B cell (primary cell): Measurements from ENCODE around the gene CDKAL1. TPM values are rescaled to one million over a fixed set of nuclear protein-coding genes. Genes with fewer than 3 reads are reported as not detected.
"Not testable (repeated sequence)": the region's sequence is repeated elsewhere in the genome, so short reads cannot be mapped to it uniquely, and the experiment has no call there.

Source experiments
- ATAC-seq: fragments of 200-7000 bp; cut with Tn5 transposase; one replicate; pipeline ENCODE4 v1.10.0; 2021; ENCODE audit warnings: low read depth, mild to moderate bottlenecking, moderate number of reproducible peaks, moderate library complexity
- CTCF ChIA-PET: fragments of 350-600 bp; sonication (Branson Sonifier 250); formaldehyde crosslinking; loops from one replicate; lab custom pipeline; 2021; ENCODE audit warnings: antibody characterized with exemption, inconsistent platforms; lab: Charles Lee
- POLR2A ChIA-PET: fragments of 350-600 bp; sonication (Branson Sonifier 250); formaldehyde crosslinking; loops from one replicate; lab custom pipeline; 2021; ENCODE audit warnings: antibody characterized with exemption; lab: Charles Lee
- DNase-seq: peaks from one replicate; pipeline ENCODE4 v3.0.0; 2013
- H2AFZ ChIP-seq: 2 replicates; pipeline ENCODE4 v1.6.1; 2012; ENCODE audit warnings: mild to moderate bottlenecking, low read depth, low read length; ENCODE audit not compliant: insufficient read depth, poor library complexity, severe bottlenecking
- H3K27ac ChIP-seq, 2 donors: 1 replicate in 1 of 2; 2 replicates in 1 of 2; pipeline ENCODE4 v1.5.1; 2012 to 2013; ENCODE audit warnings: low read length in 2 of 2, mild to moderate bottlenecking in 2 of 2, moderate library complexity in 1 of 2
- H3K27me3 ChIP-seq, 4 experiments: fragments of 200-600 bp in 1 of 4; sonication (generic) in 1 of 4; replicated peaks in 1 of 4; 1 replicate in 2 of 4; 2 replicates in 2 of 4; pipeline versions ENCODE4 v1.6.1 to v1.7.0; 2013 to 2016; ENCODE audit warnings: low read length in 3 of 4, mild to moderate bottlenecking in 2 of 4, mixed read lengths in 1 of 4, moderate library complexity in 1 of 4; ENCODE audit not compliant: insufficient read depth in 4 of 4, control insufficient read depth in 3 of 4; ENCODE audit errors: control extremely low read depth in 1 of 4
- H3K36me3 ChIP-seq, 2 experiments: replicated peaks in 1 of 2; 1 replicate in 1 of 2; 2 replicates in 1 of 2; pipeline versions ENCODE4 v1.6.1 to v1.7.1; 2013; ENCODE audit warnings: low read length in 1 of 2; ENCODE audit not compliant: insufficient read depth in 2 of 2, control insufficient read depth in 1 of 2; ENCODE audit errors: control extremely low read depth in 1 of 2, extremely low read depth in 1 of 2
- H3K4me1 ChIP-seq, 2 donors: fragments of 200-600 bp in 1 of 2; sonication (generic) in 1 of 2; 1 replicate in 1 of 2; 2 replicates in 1 of 2; pipeline versions ENCODE4 v1.5.1 to v1.6.1; 2013 to 2017; ENCODE audit warnings: low read length in 2 of 2; ENCODE audit not compliant: control insufficient read depth in 2 of 2, insufficient read depth in 2 of 2
- H3K4me2 ChIP-seq: replicated peaks from 2 replicates; pipeline ENCODE3; 2012; ENCODE audit warnings: mild to moderate bottlenecking, low read depth, low read length; ENCODE audit not compliant: poor library complexity, severe bottlenecking
- H3K4me3 ChIP-seq, 5 experiments: fragments of 200-600 bp in 1 of 5; sonication (generic) in 1 of 5; 1 replicate in 3 of 5; 2 replicates in 2 of 5; pipeline versions ENCODE4 v1.5.1 to v1.7.0; 2011 to 2016; ENCODE audit warnings: low read length in 4 of 5, mild to moderate bottlenecking in 4 of 5, low read depth in 2 of 5, control low read depth in 1 of 5, moderate library complexity in 1 of 5; ENCODE audit not compliant: insufficient read depth in 1 of 5; ENCODE audit errors: control extremely low read depth in 1 of 5, extremely low read depth in 1 of 5
- H3K79me2 ChIP-seq: fragments of 200-600 bp; sonication (generic); one replicate; pipeline ENCODE4 v1.6.0; 2016; ENCODE audit warnings: low read length; ENCODE audit not compliant: control insufficient read depth, insufficient read depth
- H3K9ac ChIP-seq: fragments of 200-600 bp; sonication (generic); 2 replicates; pipeline ENCODE4 v1.6.1; 2017; ENCODE audit warnings: mild to moderate bottlenecking, low read length, moderate library complexity
- H3K9me3 ChIP-seq, 3 donors: one replicate each; pipeline versions ENCODE4 v1.6.1 to v1.7.1; 2013; ENCODE audit warnings: low read length in 2 of 3; ENCODE audit not compliant: control insufficient read depth in 2 of 3, insufficient read depth in 1 of 3; ENCODE audit errors: control extremely low read depth in 1 of 3
- H4K20me1 ChIP-seq: 2 replicates; pipeline ENCODE4 v1.6.0; 2012; ENCODE audit warnings: mild to moderate bottlenecking, low read length; ENCODE audit not compliant: insufficient read depth, control insufficient read depth, poor library complexity, severe bottlenecking
- H3K27ac Mint-ChIP-seq: one replicate; pipeline ENCODE4 v1.8.0; 2021; ENCODE audit warnings: mixed read lengths
- H3K27me3 Mint-ChIP-seq: one replicate; pipeline ENCODE4 v1.8.0; 2021; ENCODE audit warnings: mixed read lengths
- H3K4me1 Mint-ChIP-seq: one replicate; pipeline ENCODE4 v1.8.0; 2021; ENCODE audit warnings: mixed read lengths
- H3K4me3 Mint-ChIP-seq: one replicate; pipeline ENCODE4 v1.8.0; 2021; ENCODE audit warnings: mixed read lengths
- H3K9me3 Mint-ChIP-seq: one replicate; pipeline ENCODE4 v1.8.0; 2022; ENCODE audit warnings: mixed read lengths; ENCODE audit not compliant: insufficient read depth
- CTCF ChIP-seq: fragments of 200-600 bp; IDR thresholded peaks from one replicate; pipeline ENCODE4 v1.8.0; 2022; ENCODE audit warnings: antibody characterized with exemption, mild to moderate bottlenecking
- EZH2 ChIP-seq: IDR thresholded peaks from 2 replicates; pipeline ENCODE4 v1.6.1; 2012; ENCODE audit warnings: borderline replicate concordance, low read depth, mild to moderate bottlenecking, moderate library complexity, low read length; ENCODE audit not compliant: insufficient read depth, poor library complexity, severe bottlenecking
- WGBS: methylation state at CpG from one replicate; pipeline ENCODE4 v1.1.5; 2013; ENCODE audit warnings: missing lambda C conversion rate; ENCODE audit not compliant: insufficient coverage; 5-methylcytosine and 5-hydroxymethylcytosine counted together
- intact Hi-C: fragments of 100-400 bp; cut with micrococcal nuclease; formaldehyde crosslinking; loops from one replicate; pipeline ENCODE4 v1.10.0; 2022
- polyA plus RNA-seq: library from polyadenylated mRNA; depleted of rRNA; stranded (reverse); fragments of >200 nt; gene quantifications from 2 replicates; pipeline ENCODE4 v1.2.3, GENCODE V29; 2012
- total RNA-seq, 2 donors: library from RNA; stranded (reverse); fragments of 120-200 nt in 1 of 2; gene quantifications; 1 replicate in 1 of 2; 2 replicates in 1 of 2; pipeline versions ENCODE4 v1.2.3 to v1.2.4, GENCODE V29; 2013 to 2022

CDKAL1 gene
- total and polyA plus RNA-seq, 2 donors (not counting 1 experiment from before 2014, with no cell fraction given), result 6.1 to 33.3 TPM

GRCh38 chr6:21246075-21246474, 711.8 kb downstream of the CDKAL1 start:
- Histone ChIP-seq H3K36me3 (no peaks in the 10 kb centered on the region), H3K27ac (no peak overlapping the region), H3K4me1 (no peaks in the 10 kb centered on the region), H3K4me2 (no peak overlapping the region), H3K4me3 (no peak overlapping the region), H4K20me1 (no peaks in the 10 kb centered on the region), H3K9me3 (no peaks in the 10 kb centered on the region), H3K27me3 (no peaks in the 10 kb centered on the region), H3K79me2 (no peaks in the 10 kb centered on the region), H3K9ac (no peak overlapping the region), H2AFZ (no peak overlapping the region)
- WGBS, result 15% methylated on average over 2 of the region's 6 CpGs
- intact Hi-C loops, result no loop called here
- DNase-seq (no peak), ATAC-seq (no peak)
- Mint-ChIP-seq H3K27ac (no peak overlapping the region), H3K4me3 (no peak overlapping the region), H3K9me3 (peaks cover 3% of the 10 kb centered on the region), H3K4me1 (peaks cover 10% of the 10 kb centered on the region), H3K27me3 (peaks cover 5% of the 10 kb centered on the region)
- TF ChIP-seq CTCF (no peak), EZH2 (no peak)
- ChIA-PET POLR2A (no interaction called here), CTCF (no interaction called here)

GRCh38 chr6:21254460-21254859, 720.2 kb downstream of the CDKAL1 start:
- H2AFZ ChIP-seq, H3K4me1 Mint-ChIP-seq, H3K27ac Mint-ChIP-seq, H3K27me3 ChIP-seq, DNase-seq, intact Hi-C loops, H3K36me3 ChIP-seq, CTCF ChIA-PET, H4K20me1 ChIP-seq, H3K4me3 Mint-ChIP-seq, H3K4me1 ChIP-seq, POLR2A ChIA-PET, H3K79me2 ChIP-seq, H3K9me3 Mint-ChIP-seq, ATAC-seq, H3K9me3 ChIP-seq, H3K4me3 ChIP-seq, H3K27ac ChIP-seq, H3K9ac ChIP-seq, H3K4me2 ChIP-seq: not testable (repeated sequence)
- H3K27me3 Mint-ChIP-seq, result peaks cover 13% of the 10 kb centered on the region
